Mammary epithelial cell (primary cell): ENCODE data around the gene RNFT1.

Experiments used
- EZH2 ChIP-seq: IDR thresholded peaks from 2 replicates; pipeline ENCODE4 v1.6.1; 2012; ENCODE audit warnings: low read length, inconsistent platforms, borderline replicate concordance
- TF ChIP-seq, protein P1 (sequence below), 2 donors: IDR thresholded peaks in 1 of 2; conservative IDR thresholded peaks in 1 of 2; 2 replicates each; pipeline ENCODE4 v1.5.1; 2011 to 2012; ENCODE audit warnings: inconsistent platforms in 2 of 2, low read length in 2 of 2, mild to moderate bottlenecking in 2 of 2, control low read depth in 1 of 2, low read depth in 1 of 2; ENCODE audit not compliant: insufficient read depth in 1 of 2; ENCODE audit errors: extremely low read depth in 1 of 2

DNA sequence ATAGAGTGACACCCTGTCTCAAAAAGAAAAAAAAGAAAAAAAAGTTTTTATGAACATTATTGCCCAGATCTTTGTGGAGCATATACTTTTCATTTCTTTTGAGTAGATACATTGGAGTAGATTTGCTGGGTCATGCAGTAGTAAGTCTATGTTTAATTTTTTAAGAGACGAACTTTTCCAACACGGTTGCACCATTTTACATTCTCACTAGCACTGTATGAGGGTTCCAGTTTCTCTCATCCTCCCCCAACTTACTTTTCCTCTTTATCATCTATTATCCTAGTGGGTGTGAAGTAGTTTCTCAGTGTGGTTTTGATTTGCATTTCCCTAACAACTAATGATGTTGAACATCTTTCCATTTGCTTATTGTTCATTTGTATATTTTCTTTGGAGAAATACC is 61.1 kb downstream of the RNFT1 start:
- no peak for TF ChIP-seq EZH2
- TF ChIP-seq, protein P1, sequence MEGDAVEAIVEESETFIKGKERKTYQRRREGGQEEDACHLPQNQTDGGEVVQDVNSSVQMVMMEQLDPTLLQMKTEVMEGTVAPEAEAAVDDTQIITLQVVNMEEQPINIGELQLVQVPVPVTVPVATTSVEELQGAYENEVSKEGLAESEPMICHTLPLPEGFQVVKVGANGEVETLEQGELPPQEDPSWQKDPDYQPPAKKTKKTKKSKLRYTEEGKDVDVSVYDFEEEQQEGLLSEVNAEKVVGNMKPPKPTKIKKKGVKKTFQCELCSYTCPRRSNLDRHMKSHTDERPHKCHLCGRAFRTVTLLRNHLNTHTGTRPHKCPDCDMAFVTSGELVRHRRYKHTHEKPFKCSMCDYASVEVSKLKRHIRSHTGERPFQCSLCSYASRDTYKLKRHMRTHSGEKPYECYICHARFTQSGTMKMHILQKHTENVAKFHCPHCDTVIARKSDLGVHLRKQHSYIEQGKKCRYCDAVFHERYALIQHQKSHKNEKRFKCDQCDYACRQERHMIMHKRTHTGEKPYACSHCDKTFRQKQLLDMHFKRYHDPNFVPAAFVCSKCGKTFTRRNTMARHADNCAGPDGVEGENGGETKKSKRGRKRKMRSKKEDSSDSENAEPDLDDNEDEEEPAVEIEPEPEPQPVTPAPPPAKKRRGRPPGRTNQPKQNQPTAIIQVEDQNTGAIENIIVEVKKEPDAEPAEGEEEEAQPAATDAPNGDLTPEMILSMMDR (conservative IDR thresholded peaks at IDR 0.05 in 1 of 2, IDR thresholded peaks at IDR 0.05 in 1 of 2; ENCODE audit: extremely low read depth in 1 of 2, insufficient read depth in 1 of 2, low read depth in 1 of 2, low read length in 2 of 2): no peak
